ENCODE data around the gene FGG.

GRCh38 chr4:154630324-154630723 lies 17.9 kb upstream of the FGG start:
- TF ChIP-seq CTCF (conservative IDR thresholded peaks at IDR 0.05; ENCODE audit: low read depth, low read length) (no peak), EZH2 (IDR thresholded peaks at IDR 0.05; ENCODE audit: borderline replicate concordance, low read depth, low read length, poor library complexity, severe bottlenecking) (no peak)
